ENCODE measurements around the gene PDS5B.

The PDS5B gene

GRCh38 chr13:32609428-32609827 lies 23.2 kb downstream of the PDS5B start:
- Histone ChIP-seq H3K27me3 (ENCODE audit: low read length) (no peaks in the 10 kb centered on the region), H3K36me3 (ENCODE audit: low read length) (no peaks in the 10 kb centered on the region), H2AFZ (ENCODE audit: low read depth, low read length, severe bottlenecking) (no peak overlapping the region), H3K4me2 (ENCODE audit: low read depth, low read length, poor library complexity, severe bottlenecking) (no peak overlapping the region), H3K4me3 (ENCODE audit: insufficient read depth, low read length, poor library complexity, severe bottlenecking) (no peak overlapping the region), H3K9me3 (ENCODE audit: insufficient read depth, low read length) (no peaks in the 10 kb centered on the region), H3K27ac (ENCODE audit: low read depth, low read length) (no peak overlapping the region), H4K20me1 (ENCODE audit: low read depth, low read length) (peaks cover 23% of the 10 kb centered on the region), H3K79me2 (ENCODE audit: insufficient read depth, low read length) (peaks cover 91% of the 10 kb centered on the region), H3F3A (ENCODE audit: insufficient read depth) (0 out of 2 replicates have a peak, but pooled peaks cover 6% of the 10 kb centered on the region), H3K9me2 (replicated peaks; ENCODE audit: insufficient read depth, low read length) (no peaks in the 10 kb centered on the region), H3K9ac (ENCODE audit: low read length) (no peak overlapping the region)
- TF ChIP-seq CTCF (IDR thresholded peaks at IDR 0.05; ENCODE audit: insufficient read depth, low read length, poor library complexity, severe bottlenecking) (no peak), EZH2phosphoT487 (conservative IDR thresholded peaks at IDR 0.05; ENCODE audit: low read length) (no peak)

- no peak for TF ChIP-seq EZH2phosphoT487 (conservative IDR thresholded peaks at IDR 0.05; ENCODE audit: low read length)
- TF ChIP-seq CTCF (IDR thresholded peaks at IDR 0.05; ENCODE audit: insufficient read depth, low read length, poor library complexity, severe bottlenecking) = no peak
- Histone ChIP-seq H3K36me3 (ENCODE audit: low read length) (no peaks in the 10 kb centered on the region), H3K4me3 (ENCODE audit: insufficient read depth, low read length, poor library complexity, severe bottlenecking) (no peak overlapping the region)
Measured at GRCh38 chr13:32610538-32610937, 24.3 kb downstream of the PDS5B start.

GRCh38 chr13:32610977-32611376 lies 24.7 kb downstream of the PDS5B start:
- Histone ChIP-seq H3K4me2 (ENCODE audit: low read depth, low read length, poor library complexity, severe bottlenecking) (no peak overlapping the region), H3K27me3 (ENCODE audit: low read length) (no peaks in the 10 kb centered on the region), H3K4me3 (ENCODE audit: insufficient read depth, low read length, poor library complexity, severe bottlenecking) (no peak overlapping the region), H4K20me1 (ENCODE audit: low read depth, low read length) (peaks cover 31% of the 10 kb centered on the region), H3K79me2 (ENCODE audit: insufficient read depth, low read length) (peaks cover 94% of the 10 kb centered on the region), H3K9me3 (ENCODE audit: insufficient read depth, low read length) (no peaks in the 10 kb centered on the region), H3K9me2 (replicated peaks; ENCODE audit: insufficient read depth, low read length) (no peaks in the 10 kb centered on the region), H3K27ac (ENCODE audit: low read depth, low read length) (no peak overlapping the region), H3K9ac (ENCODE audit: low read length) (no peak overlapping the region), H3K36me3 (ENCODE audit: low read length) (no peaks in the 10 kb centered on the region), H2AFZ (ENCODE audit: low read depth, low read length, severe bottlenecking) (no peak overlapping the region), H3F3A (ENCODE audit: insufficient read depth) (0 out of 2 replicates have a peak, but pooled peaks cover 6% of the 10 kb centered on the region)
- TF ChIP-seq EZH2phosphoT487 (conservative IDR thresholded peaks at IDR 0.05; ENCODE audit: low read length) = no peak
- TF ChIP-seq CTCF (IDR thresholded peaks at IDR 0.05; ENCODE audit: insufficient read depth, low read length, poor library complexity, severe bottlenecking) = no peak

More at GRCh38 chr13:32610538-32610937, 24.3 kb downstream of the PDS5B start:
- Histone ChIP-seq H2AFZ (ENCODE audit: low read depth, low read length, severe bottlenecking) (no peak overlapping the region), H3K27me3 (ENCODE audit: low read length) (no peaks in the 10 kb centered on the region), H3F3A (ENCODE audit: insufficient read depth) (0 out of 2 replicates have a peak, but pooled peaks cover 6% of the 10 kb centered on the region), H3K4me2 (ENCODE audit: low read depth, low read length, poor library complexity, severe bottlenecking) (no peak overlapping the region), H3K9ac (ENCODE audit: low read length) (no peak overlapping the region), H3K27ac (ENCODE audit: low read depth, low read length) (no peak overlapping the region), H3K9me2 (replicated peaks; ENCODE audit: insufficient read depth, low read length) (no peaks in the 10 kb centered on the region), H3K79me2 (ENCODE audit: insufficient read depth, low read length) (peaks cover 94% of the 10 kb centered on the region), H3K9me3 (ENCODE audit: insufficient read depth, low read length) (no peaks in the 10 kb centered on the region), H4K20me1 (ENCODE audit: low read depth, low read length) (peaks cover 31% of the 10 kb centered on the region)

Measured in SU-DHL-6 (cell line).